ENCODE results near the gene ATF6.

Gene ATF6

GRCh38 chr1:161941726-161942436, 175.8 kb downstream of the ATF6 start:
- DNase-seq (ENCODE audit: low read depth), result no peak

GRCh38 chr1:161943737-161944136, 177.6 kb downstream of the ATF6 start:
- no peak for DNase-seq (ENCODE audit: low read depth)

- no peak for DNase-seq (ENCODE audit: low read depth)
These were observed 178.3 kb downstream of the ATF6 start for GRCh38 chr1:161944381-161944780.

- no peak for DNase-seq (ENCODE audit: low read depth)
These were observed 179.4 kb downstream of the ATF6 start for GRCh38 chr1:161945306-161946060.

GRCh38 chr1:161946071-161946987, 180.2 kb downstream of the ATF6 start:
- peak; percentile 80 for DNase-seq (ENCODE audit: low read depth)

- no peak for DNase-seq (ENCODE audit: low read depth)
These were observed 182.3 kb downstream of the ATF6 start for GRCh38 chr1:161948435-161948834.

GRCh38 chr1:161949548-161949947, 183.4 kb downstream of the ATF6 start:
- DNase-seq (ENCODE audit: low read depth), result no peak

GRCh38 chr1:161950377-161950776, 184.3 kb downstream of the ATF6 start:
- no peak for DNase-seq (ENCODE audit: low read depth)

- no peak for DNase-seq (ENCODE audit: low read depth)
These were observed 185.5 kb downstream of the ATF6 start for GRCh38 chr1:161951646-161952045.

- DNase-seq (ENCODE audit: low read depth), result no peak
These were observed 186.6 kb downstream of the ATF6 start for GRCh38 chr1:161952607-161953172.

GRCh38 chr1:161953256-161953920, 187.3 kb downstream of the ATF6 start:
- no peak for DNase-seq (ENCODE audit: low read depth)

GRCh38 chr1:161954050-161954449, 187.9 kb downstream of the ATF6 start:
- DNase-seq (ENCODE audit: low read depth), result no peak

- no peak for DNase-seq (ENCODE audit: low read depth)
These were observed 188.3 kb downstream of the ATF6 start for GRCh38 chr1:161954466-161954865.

GRCh38 chr1:161955606-161956005, 189.5 kb downstream of the ATF6 start:
- no peak for DNase-seq (ENCODE audit: low read depth)

- DNase-seq (ENCODE audit: low read depth), result peak; percentile 90
These were observed 190.0 kb downstream of the ATF6 start for GRCh38 chr1:161956097-161956496.

GRCh38 chr1:161956930-161957329, 190.8 kb downstream of the ATF6 start:
- DNase-seq (ENCODE audit: low read depth), result no peak

GRCh38 chr1:161958425-161958824, 192.3 kb downstream of the ATF6 start:
- no peak for DNase-seq (ENCODE audit: low read depth)

- no peak for DNase-seq (ENCODE audit: low read depth)
These were observed 196.2 kb downstream of the ATF6 start for GRCh38 chr1:161962091-161962887.

GRCh38 chr1:161966067-161966466, 199.9 kb downstream of the ATF6 start:
- no peak for DNase-seq (ENCODE audit: low read depth)

GRCh38 chr1:161970036-161970435, 203.9 kb downstream of the ATF6 start:
- DNase-seq (ENCODE audit: low read depth), result no peak

GRCh38 chr1:161970633-161971032, 204.5 kb downstream of the ATF6 start:
- DNase-seq (ENCODE audit: low read depth), result no peak

Data from GM04504 (cell line).